ENCODE results near the gene EFHD1.

EFHD1 gene

DNA sequence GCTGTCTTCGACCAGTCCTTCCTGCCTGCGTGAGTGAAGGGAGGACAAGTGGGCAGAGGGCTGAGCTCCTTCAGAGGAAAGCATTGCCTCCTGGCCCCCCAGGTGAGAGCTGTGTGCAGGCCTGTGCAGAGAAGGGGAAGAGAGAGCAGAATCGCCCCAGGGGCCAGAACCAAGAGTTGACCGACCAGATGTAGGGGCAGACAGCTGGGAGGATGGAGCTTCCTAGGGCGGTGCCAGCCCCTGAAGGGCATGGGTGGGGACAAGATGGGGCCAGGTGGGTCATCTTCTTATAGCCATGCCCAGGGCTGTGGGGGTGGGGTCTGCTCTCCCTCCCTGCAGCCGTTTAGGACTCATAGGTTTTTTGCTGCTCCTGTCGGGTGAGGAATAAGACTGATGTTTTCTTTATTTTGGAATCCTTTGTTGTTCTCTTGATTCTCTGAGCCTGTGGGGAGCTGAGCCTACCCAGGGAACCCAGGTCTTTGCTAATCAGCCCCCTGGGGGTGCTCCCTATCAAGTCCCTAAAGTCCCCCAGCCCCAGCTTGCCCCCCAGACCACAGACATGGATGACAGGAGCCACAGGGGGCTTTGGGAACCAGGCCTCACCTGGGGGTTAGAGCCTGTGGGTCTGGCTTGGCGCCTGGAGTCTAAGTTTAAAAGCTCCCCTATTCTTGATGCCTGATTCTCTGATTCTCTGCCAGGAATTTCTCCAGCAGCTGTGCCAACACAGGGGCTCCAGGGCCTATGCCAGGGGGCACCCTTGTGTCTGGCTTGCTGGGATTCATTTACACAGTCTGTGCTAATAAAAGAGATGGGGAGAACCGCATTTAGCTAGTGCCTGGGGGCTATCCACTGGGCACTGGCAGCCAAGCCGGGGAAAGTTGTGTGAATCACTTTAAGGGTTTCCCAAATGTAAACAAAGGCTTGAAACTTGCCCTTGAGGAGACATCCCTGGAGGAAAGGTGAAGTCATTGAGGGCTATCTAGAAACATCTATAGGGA is 9.3 kb upstream of the EFHD1 start:
- Mint-ChIP-seq H3K27me3 (ENCODE audit: low read depth) (peaks cover 12% of the 10 kb centered on the region), H3K27ac (no peak overlapping the region), H3K36me3 (ENCODE audit: low read depth) (no peaks in the 10 kb centered on the region), H3K4me3 (no peak overlapping the region), H3K9me3 (no peaks in the 10 kb centered on the region), H3K4me1 (peaks cover 5% of the 10 kb centered on the region)
- no peak for TF ChIP-seq CTCF (IDR thresholded peaks at IDR 0.05; ENCODE audit: unreplicated experiment in 3 of 3)

DNA sequence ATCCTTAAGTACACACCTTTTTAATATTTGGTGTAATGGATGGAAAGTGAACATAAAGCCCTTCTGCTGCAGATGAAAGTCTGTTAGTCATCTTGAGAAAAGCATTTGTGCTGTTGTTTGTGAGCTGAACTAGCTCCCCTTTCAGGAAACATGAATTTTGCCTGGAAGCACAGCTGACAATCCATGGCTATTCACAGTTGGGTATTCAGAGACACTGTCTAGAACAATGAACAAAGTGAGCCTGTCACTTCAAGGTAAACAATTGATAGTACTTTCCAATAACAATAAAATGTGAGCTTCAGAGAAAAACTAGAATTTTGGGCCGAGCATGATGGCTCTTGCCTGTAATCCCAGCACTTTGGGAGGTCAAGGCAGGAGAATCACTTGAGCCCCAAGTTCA is 6.8 kb upstream of the EFHD1 start:
- no peaks in the 10 kb centered on the region for H3K9me3 Mint-ChIP-seq
- H3K4me1 Mint-ChIP-seq = peaks cover 5% of the 10 kb centered on the region
- no peak overlapping the region for H3K27ac Mint-ChIP-seq
- no peaks in the 10 kb centered on the region for H3K36me3 Mint-ChIP-seq (ENCODE audit: low read depth)
- H3K27me3 Mint-ChIP-seq (ENCODE audit: low read depth) = peaks cover 17% of the 10 kb centered on the region
- TF ChIP-seq CTCF (IDR thresholded peaks at IDR 0.05; ENCODE audit: unreplicated experiment in 3 of 3) = no peak
- H3K4me3 Mint-ChIP-seq = no peak overlapping the region

- H3K27ac Mint-ChIP-seq = no peak overlapping the region
- H3K36me3 Mint-ChIP-seq (ENCODE audit: low read depth) = no peaks in the 10 kb centered on the region
- H3K9me3 Mint-ChIP-seq = no peaks in the 10 kb centered on the region
- peaks cover 23% of the 10 kb centered on the region for H3K27me3 Mint-ChIP-seq (ENCODE audit: low read depth)
- no peak overlapping the region for H3K4me3 Mint-ChIP-seq
- TF ChIP-seq CTCF (IDR thresholded peaks at IDR 0.05; ENCODE audit: unreplicated experiment in 3 of 3) = no peak
- H3K4me1 Mint-ChIP-seq = peaks cover 11% of the 10 kb centered on the region
Observed at GRCh38 chr2:232628466-232629128, 4.8 kb upstream of the EFHD1 start.

DNA sequence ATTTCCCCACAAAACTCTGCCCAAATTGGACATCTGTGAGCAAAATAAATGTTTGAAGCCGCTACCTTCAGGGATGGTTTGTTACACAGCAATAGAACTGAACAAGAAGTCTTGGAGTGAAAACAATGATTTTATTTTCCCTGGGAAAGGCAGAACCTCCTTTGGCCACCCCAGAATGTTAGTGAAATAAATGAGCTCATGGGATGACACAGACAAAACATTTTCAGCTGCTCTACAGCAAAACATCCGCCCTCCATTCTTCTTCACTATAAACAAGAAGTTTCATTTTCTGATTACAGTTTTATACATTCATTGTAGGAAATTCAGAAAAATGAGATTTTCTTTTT is 4.3 kb upstream of the EFHD1 start:
- Mint-ChIP-seq H3K36me3 (ENCODE audit: low read depth) (no peaks in the 10 kb centered on the region), H3K9me3 (no peaks in the 10 kb centered on the region), H3K4me1 (peaks cover 11% of the 10 kb centered on the region), H3K27me3 (ENCODE audit: low read depth) (peaks cover 23% of the 10 kb centered on the region), H3K4me3 (no peak overlapping the region), H3K27ac (no peak overlapping the region)
- TF ChIP-seq CTCF (IDR thresholded peaks at IDR 0.05; ENCODE audit: unreplicated experiment in 3 of 3) = no peak

GRCh38 chr2:232632229-232632903 is 1.0 kb upstream of the EFHD1 start:
- Mint-ChIP-seq H3K27ac (no peak overlapping the region), H3K4me3 (peak overlapping the region; percentile 74 to 77 (median 74)), H3K27me3 (ENCODE audit: low read depth) (peaks cover 49% of the 10 kb centered on the region), H3K4me1 (peaks cover 13% of the 10 kb centered on the region), H3K36me3 (ENCODE audit: low read depth) (no peaks in the 10 kb centered on the region), H3K9me3 (no peaks in the 10 kb centered on the region)
- TF ChIP-seq CTCF (IDR thresholded peaks at IDR 0.05; ENCODE audit: unreplicated experiment in 3 of 3) = no peak

Data from nephron (organoid).